GM12878 (cell line): ENCODE results near the gene ERAL1. TPM values are rescaled to one million over a fixed set of nuclear protein-coding genes. Genes with fewer than 3 reads are reported as not detected.

Source experiments
- ATAC-seq: fragments of 200-7000 bp; cut with Tn5 transposase; 3 replicates; pipeline ENCODE4 v1.9.1; 2020; ENCODE audit warnings: mild to moderate bottlenecking, moderate library complexity
- BruUV-seq: library from RNA; stranded (reverse); fragments of 400-500 nt; replicated peaks from 2 replicates; lab custom pipeline; 2021; lab: Mats Ljungman, UMichigan
- CTCF ChIA-PET: fragments of 300-600 bp; sonication (Branson Sonifier 250); formaldehyde crosslinking; extraction: SDS; loops from one replicate; lab custom pipeline; 2021; ENCODE audit warnings: inconsistent platforms; lab: Yijun Ruan, JAX
- POLR2A ChIA-PET: fragments of 350-600 bp; formaldehyde crosslinking; extraction: SDS; loops from one replicate; lab custom pipeline; 2021; ENCODE audit warnings: inconsistent platforms; lab: Charles Lee
- RAD21 ChIA-PET: fragments of 300-600 bp; sonication (Branson Sonifier 250); formaldehyde crosslinking; loops from one replicate; lab custom pipeline; 2023; ENCODE audit warnings: antibody characterized with exemption; ENCODE audit not compliant: unreplicated experiment; lab: Charles Lee
- SMC1A ChIA-PET: fragments of 300-600 bp; sonication (Branson Sonifier 250); formaldehyde crosslinking; loops from one replicate; lab custom pipeline; 2023; ENCODE audit not compliant: unreplicated experiment, uncharacterized antibody; lab: Charles Lee
- DNase-seq: peaks from one replicate; pipeline ENCODE4 v3.0.0-alpha.2; 2011; ENCODE audit warnings: low read depth, low spot score
- FAIRE-seq: peaks from 3 replicates; lab custom pipeline; 2011; peaks lifted over from hg19 to GRCh38; lab: Jason Lieb, UNC
- H2AFZ ChIP-seq: 2 replicates; pipeline ENCODE4 v1.6.0; 2011; ENCODE audit warnings: low read depth, low read length, control low read depth; ENCODE audit not compliant: control insufficient read depth
- H3K27ac ChIP-seq: 2 replicates; pipeline ENCODE4 v1.5.1; 2011; ENCODE audit warnings: control low read depth; ENCODE audit not compliant: control insufficient read depth, insufficient read depth
- H3K27me3 ChIP-seq, 2 experiments: replicated peaks in 1 of 2; 2 replicates each; pipeline versions ENCODE4 v1.6.0 to v1.6.1; 2011; ENCODE audit warnings: low read length in 1 of 2; ENCODE audit not compliant: control insufficient read depth in 2 of 2, insufficient read depth in 2 of 2
- H3K36me3 ChIP-seq, 2 experiments: 2 replicates each; pipeline ENCODE4 v1.5.1; 2011; ENCODE audit warnings: low read length in 1 of 2; ENCODE audit not compliant: control insufficient read depth in 2 of 2, insufficient read depth in 2 of 2
- H3K4me1 ChIP-seq: 2 replicates; pipeline ENCODE4 v1.6.1; 2011; ENCODE audit warnings: mild to moderate bottlenecking, low read length, moderate library complexity, mixed read lengths; ENCODE audit not compliant: control insufficient read depth, insufficient read depth
- H3K4me2 ChIP-seq: 2 replicates; pipeline ENCODE4 v1.6.0; 2011; ENCODE audit warnings: control low read depth; ENCODE audit not compliant: control insufficient read depth, insufficient read depth
- H3K4me3 ChIP-seq: fragments of 200-600 bp; sonication (generic); 2 replicates; pipeline ENCODE4 v1.5.1; 2016
- H3K79me2 ChIP-seq: 2 replicates; pipeline ENCODE4 v1.6.0; 2011; ENCODE audit warnings: low read length; ENCODE audit not compliant: control insufficient read depth, insufficient read depth
- H3K9ac ChIP-seq: 2 replicates; pipeline ENCODE4 v1.8.0; 2011; ENCODE audit warnings: low read length, control low read depth, mixed read lengths; ENCODE audit not compliant: control insufficient read depth, insufficient read depth
- H3K9me3 ChIP-seq: replicated peaks from 3 replicates; pipeline ENCODE4 v1.5.1; 2011; ENCODE audit warnings: mild to moderate bottlenecking, low read length; ENCODE audit not compliant: control insufficient read depth, insufficient read depth
- H4K20me1 ChIP-seq: 2 replicates; pipeline ENCODE4 v1.6.0; 2011; ENCODE audit not compliant: control insufficient read depth, insufficient read depth
- CREB1 ChIP-seq: IDR thresholded peaks from 2 replicates; pipeline ENCODE4 v1.6.1; 2012; ENCODE audit warnings: low read depth, mild to moderate bottlenecking, inconsistent platforms
- KLF5 ChIP-seq: fragments of 450-650 bp; IDR thresholded peaks from 2 replicates; pipeline ENCODE4 v1.6.1; 2014; ENCODE audit warnings: mild to moderate bottlenecking; ENCODE audit not compliant: partially characterized antibody
- SMC3 ChIP-seq: IDR thresholded peaks from 2 replicates; pipeline ENCODE4 v1.6.1; 2011; ENCODE audit warnings: low read length, improper control_type of control experiment, borderline replicate concordance
- TAF1 ChIP-seq: IDR thresholded peaks from 2 replicates; pipeline ENCODE4 v1.6.1; 2011; ENCODE audit warnings: mild to moderate bottlenecking, low read depth, low read length, borderline replicate concordance
- TCF12 ChIP-seq: IDR thresholded peaks from 2 replicates; pipeline ENCODE4 v1.6.1; 2011; ENCODE audit warnings: low read depth, mild to moderate bottlenecking, low read length
- ZNF217 ChIP-seq: fragments of 450-650 bp; IDR thresholded peaks from 2 replicates; pipeline ENCODE4 v1.6.1; 2017; ENCODE audit warnings: antibody characterized with exemption, mild to moderate bottlenecking
- WGBS: methylation state at CpG from one replicate; pipeline ENCODE4 v1.1.6; 2016; ENCODE audit warnings: low lambda C conversion rate; ENCODE audit not compliant: insufficient replicate concordance, insufficient coverage; ENCODE audit errors: missing lambda C conversion rate; 5-methylcytosine and 5-hydroxymethylcytosine counted together
- in situ Hi-C: fragments of 300-500 bp; cut with MboI; formaldehyde crosslinking; loops from 9 replicates; pipeline ENCODE4 v1.14.3; 2018; ENCODE audit warnings: mixed read lengths
- intact Hi-C: fragments of 100-400 bp; cut with micrococcal nuclease; formaldehyde crosslinking; loops from one replicate; pipeline ENCODE4 v1.14.2; 2022; ENCODE audit not compliant: unreplicated experiment
- polyA plus RNA-seq, 11 experiments: library from polyadenylated mRNA; depleted of rRNA in 4 of 11; unstranded in 6 of 11; stranded (reverse) in 5 of 11; fragments of >200 nt; fragmentation: Nextera tagmentation in 4 of 11; fragmentation: Illumina TruSeq in 1 of 11; extraction: Ambion mirVana in 4 of 11; extraction: Trizol in 1 of 11; gene quantifications; 1 replicate in 1 of 11; 2 replicates in 10 of 11; pipeline versions ENCODE4 v1.2.1 to v1.2.3, GENCODE V29; 2011 to 2016; ENCODE audit warnings: inconsistent platforms in 2 of 11, missing spikeins in 2 of 11, low read depth in 1 of 11
- total RNA-seq, 4 experiments: library from RNA; depleted of rRNA in 3 of 4; stranded (reverse); fragments of >200 nt in 3 of 4; fragmentation: Illumina TruSeq in 1 of 4; extraction: Trizol in 1 of 4; gene quantifications; 2 replicates each; pipeline versions ENCODE4 v1.2.1 to v1.2.3, GENCODE V29; 2013 to 2021
- TF ChIP-seq, protein P1 (sequence below): fragments of 450-650 bp; IDR thresholded peaks from 2 replicates; pipeline ENCODE4 v1.6.1; 2016; ENCODE audit warnings: mild to moderate bottlenecking, moderate library complexity, borderline replicate concordance
- TF ChIP-seq, protein P2 (sequence below): fragments of 450-650 bp; IDR thresholded peaks from 2 replicates; pipeline ENCODE4 v1.6.1; 2017; ENCODE audit warnings: low read depth, mild to moderate bottlenecking, moderate library complexity
- TF ChIP-seq, protein P3 (sequence below): IDR thresholded peaks from 2 replicates; pipeline ENCODE4 v1.6.1; 2012; ENCODE audit warnings: low read depth, low read length, improper control_type of control experiment
- TF ChIP-seq, protein P4 (sequence below): fragments of 450-650 bp; IDR thresholded peaks from 2 replicates; pipeline ENCODE4 v1.6.1; 2017; ENCODE audit warnings: mild to moderate bottlenecking, moderate library complexity

Gene ERAL1
- total and polyA plus RNA-seq, 10 of the 15 experiments (the other 5 are each of a cell fraction or from before 2014, with no cell fraction given): 27.7 to 175 (median 104) TPM

DNA sequence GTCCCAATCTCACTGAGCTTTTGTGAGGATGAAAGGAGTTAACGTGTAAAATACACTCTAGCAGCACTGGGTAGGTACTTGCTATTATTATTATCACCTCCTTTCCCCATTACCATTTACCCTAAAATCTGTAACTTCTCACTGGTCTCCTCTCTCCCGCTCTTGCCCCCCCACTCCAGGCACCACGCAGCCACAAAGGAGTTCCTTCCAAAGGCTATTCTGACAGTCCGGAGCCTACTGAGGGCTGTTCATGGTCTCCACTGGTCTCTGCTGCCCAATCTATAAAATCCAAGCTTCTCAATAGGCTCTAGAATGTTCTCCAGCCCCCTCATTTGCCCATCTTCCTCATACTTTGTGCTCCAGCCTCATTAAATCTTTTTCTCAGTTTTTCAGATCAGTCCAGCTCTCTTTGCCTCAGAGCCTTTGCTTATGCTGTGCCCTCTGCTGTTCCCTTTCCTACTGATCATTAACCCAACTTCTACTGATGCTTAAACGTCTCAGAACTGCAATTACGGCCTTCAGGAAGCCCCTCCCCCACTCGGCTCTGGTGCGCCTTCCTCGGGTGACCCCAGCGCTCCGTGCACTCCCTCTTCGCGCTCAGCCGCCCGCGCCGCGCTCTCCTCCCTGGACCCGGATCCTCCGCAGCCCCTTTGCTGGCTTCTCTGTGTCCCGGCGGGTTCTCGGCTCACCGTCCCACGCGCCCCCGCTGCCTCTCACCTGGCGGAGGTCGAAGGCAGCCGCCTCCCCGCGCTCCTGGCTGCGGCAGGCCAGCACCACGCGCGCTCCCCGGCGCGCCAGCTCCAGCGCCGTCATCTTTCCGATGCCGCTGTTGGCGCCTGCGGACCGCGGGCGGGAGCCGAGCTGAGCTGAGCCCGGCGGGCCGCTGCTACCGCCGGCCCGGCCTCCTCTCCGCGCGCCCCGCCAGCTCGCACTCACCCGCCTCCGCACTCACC lies 47.3 kb downstream of the ERAL1 start:
- ChIA-PET RAD21 (interaction anchor here (0.6 to 5.9 kb wide), 16 partner anchors 9 to 255 kb away, joined by 3 to 29 read pairs (median 8); partner anchors contain the start of genes ERAL1, FAM222B, NEK8 and RPL23A), POLR2A (interaction anchor here (0.6 to 2.1 kb wide), 11 partner anchors 8 to 182 kb away, joined by 3 to 10 read pairs (median 5); partner anchors contain the start of genes PHF12, RPL23A and TLCD1), CTCF (interaction anchor here (0.6 to 17.3 kb wide), 27 partner anchors 9 to 180 kb away, joined by 3 to 175 read pairs (median 5); partner anchors contain the start of genes FAM222B, NEK8 and TLCD1), SMC1A (interaction anchor here (0.6 to 4.6 kb wide), 13 partner anchors 10 to 175 kb away, joined by 3 to 37 read pairs (median 4); partner anchors contain the start of gene FAM222B)
- WGBS: 2% methylated on average over 62 of the region's 62 CpGs
- Histone ChIP-seq H3K4me3 (peak overlapping the region; percentile 82), H3K27ac (no peak overlapping the region; the same call in 1 of the 2 replicates), H4K20me1 (no peaks in the 10 kb centered on the region), H3K9me3 (no peaks in the 10 kb centered on the region), H3K79me2 (peaks cover 7% of the 10 kb centered on the region), H3K4me2 (peak overlapping the region; percentile 81), H3K27me3 (no peaks in the 10 kb centered on the region), H3K4me1 (peaks cover 19% of the 10 kb centered on the region), H3K36me3 (peaks cover 0 to 6% of the 10 kb centered on the region in 2 experiments; a peak in 2 of 4 replicates), H3K9ac (peak overlapping the region; percentile 13), H2AFZ (peak overlapping the region; percentile 78)
- intact Hi-C loops (loop anchor here (1.0 to 2.0 kb wide), 3 partner anchors 49 to 175 kb away; partner anchors contain the start of genes PHF12 and TLCD1), in situ Hi-C loops (no loop called here)
- ATAC-seq (peak; percentile 42), DNase-seq (no peak), FAIRE-seq (peak; percentile 59)
- BruUV-seq: no TSS peak
- TF ChIP-seq TAF1 (no peak), KLF5 (no peak), TCF12 (no peak), SMC3 (no peak), CREB1 (no peak), ZNF217 (no peak)
- TF ChIP-seq, protein P1, sequence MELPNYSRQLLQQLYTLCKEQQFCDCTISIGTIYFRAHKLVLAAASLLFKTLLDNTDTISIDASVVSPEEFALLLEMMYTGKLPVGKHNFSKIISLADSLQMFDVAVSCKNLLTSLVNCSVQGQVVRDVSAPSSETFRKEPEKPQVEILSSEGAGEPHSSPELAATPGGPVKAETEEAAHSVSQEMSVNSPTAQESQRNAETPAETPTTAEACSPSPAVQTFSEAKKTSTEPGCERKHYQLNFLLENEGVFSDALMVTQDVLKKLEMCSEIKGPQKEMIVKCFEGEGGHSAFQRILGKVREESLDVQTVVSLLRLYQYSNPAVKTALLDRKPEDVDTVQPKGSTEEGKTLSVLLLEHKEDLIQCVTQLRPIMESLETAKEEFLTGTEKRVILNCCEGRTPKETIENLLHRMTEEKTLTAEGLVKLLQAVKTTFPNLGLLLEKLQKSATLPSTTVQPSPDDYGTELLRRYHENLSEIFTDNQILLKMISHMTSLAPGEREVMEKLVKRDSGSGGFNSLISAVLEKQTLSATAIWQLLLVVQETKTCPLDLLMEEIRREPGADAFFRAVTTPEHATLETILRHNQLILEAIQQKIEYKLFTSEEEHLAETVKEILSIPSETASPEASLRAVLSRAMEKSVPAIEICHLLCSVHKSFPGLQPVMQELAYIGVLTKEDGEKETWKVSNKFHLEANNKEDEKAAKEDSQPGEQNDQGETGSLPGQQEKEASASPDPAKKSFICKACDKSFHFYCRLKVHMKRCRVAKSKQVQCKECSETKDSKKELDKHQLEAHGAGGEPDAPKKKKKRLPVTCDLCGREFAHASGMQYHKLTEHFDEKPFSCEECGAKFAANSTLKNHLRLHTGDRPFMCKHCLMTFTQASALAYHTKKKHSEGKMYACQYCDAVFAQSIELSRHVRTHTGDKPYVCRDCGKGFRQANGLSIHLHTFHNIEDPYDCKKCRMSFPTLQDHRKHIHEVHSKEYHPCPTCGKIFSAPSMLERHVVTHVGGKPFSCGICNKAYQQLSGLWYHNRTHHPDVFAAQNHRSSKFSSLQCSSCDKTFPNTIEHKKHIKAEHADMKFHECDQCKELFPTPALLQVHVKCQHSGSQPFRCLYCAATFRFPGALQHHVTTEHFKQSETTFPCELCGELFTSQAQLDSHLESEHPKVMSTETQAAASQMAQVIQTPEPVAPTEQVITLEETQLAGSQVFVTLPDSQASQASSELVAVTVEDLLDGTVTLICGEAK: no peak; the same call in 1 of the 2 replicates
- TF ChIP-seq, protein P2, sequence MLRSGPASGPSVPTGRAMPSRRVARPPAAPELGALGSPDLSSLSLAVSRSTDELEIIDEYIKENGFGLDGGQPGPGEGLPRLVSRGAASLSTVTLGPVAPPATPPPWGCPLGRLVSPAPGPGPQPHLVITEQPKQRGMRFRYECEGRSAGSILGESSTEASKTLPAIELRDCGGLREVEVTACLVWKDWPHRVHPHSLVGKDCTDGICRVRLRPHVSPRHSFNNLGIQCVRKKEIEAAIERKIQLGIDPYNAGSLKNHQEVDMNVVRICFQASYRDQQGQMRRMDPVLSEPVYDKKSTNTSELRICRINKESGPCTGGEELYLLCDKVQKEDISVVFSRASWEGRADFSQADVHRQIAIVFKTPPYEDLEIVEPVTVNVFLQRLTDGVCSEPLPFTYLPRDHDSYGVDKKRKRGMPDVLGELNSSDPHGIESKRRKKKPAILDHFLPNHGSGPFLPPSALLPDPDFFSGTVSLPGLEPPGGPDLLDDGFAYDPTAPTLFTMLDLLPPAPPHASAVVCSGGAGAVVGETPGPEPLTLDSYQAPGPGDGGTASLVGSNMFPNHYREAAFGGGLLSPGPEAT: peak; percentile 46; the same call in 1 of the 2 replicates
- TF ChIP-seq, protein P3, sequence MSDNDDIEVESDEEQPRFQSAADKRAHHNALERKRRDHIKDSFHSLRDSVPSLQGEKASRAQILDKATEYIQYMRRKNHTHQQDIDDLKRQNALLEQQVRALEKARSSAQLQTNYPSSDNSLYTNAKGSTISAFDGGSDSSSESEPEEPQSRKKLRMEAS: no peak
- TF ChIP-seq, protein P4, sequence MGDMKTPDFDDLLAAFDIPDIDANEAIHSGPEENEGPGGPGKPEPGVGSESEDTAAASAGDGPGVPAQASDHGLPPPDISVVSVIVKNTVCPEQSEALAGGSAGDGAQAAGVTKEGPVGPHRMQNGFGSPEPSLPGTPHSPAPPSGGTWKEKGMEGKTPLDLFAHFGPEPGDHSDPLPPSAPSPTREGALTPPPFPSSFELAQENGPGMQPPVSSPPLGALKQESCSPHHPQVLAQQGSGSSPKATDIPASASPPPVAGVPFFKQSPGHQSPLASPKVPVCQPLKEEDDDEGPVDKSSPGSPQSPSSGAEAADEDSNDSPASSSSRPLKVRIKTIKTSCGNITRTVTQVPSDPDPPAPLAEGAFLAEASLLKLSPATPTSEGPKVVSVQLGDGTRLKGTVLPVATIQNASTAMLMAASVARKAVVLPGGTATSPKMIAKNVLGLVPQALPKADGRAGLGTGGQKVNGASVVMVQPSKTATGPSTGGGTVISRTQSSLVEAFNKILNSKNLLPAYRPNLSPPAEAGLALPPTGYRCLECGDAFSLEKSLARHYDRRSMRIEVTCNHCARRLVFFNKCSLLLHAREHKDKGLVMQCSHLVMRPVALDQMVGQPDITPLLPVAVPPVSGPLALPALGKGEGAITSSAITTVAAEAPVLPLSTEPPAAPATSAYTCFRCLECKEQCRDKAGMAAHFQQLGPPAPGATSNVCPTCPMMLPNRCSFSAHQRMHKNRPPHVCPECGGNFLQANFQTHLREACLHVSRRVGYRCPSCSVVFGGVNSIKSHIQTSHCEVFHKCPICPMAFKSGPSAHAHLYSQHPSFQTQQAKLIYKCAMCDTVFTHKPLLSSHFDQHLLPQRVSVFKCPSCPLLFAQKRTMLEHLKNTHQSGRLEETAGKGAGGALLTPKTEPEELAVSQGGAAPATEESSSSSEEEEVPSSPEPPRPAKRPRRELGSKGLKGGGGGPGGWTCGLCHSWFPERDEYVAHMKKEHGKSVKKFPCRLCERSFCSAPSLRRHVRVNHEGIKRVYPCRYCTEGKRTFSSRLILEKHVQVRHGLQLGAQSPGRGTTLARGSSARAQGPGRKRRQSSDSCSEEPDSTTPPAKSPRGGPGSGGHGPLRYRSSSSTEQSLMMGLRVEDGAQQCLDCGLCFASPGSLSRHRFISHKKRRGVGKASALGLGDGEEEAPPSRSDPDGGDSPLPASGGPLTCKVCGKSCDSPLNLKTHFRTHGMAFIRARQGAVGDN: no peak
